SK-N-SH (cell line): ENCODE measurements around the gene RAD52. TPM values are rescaled to one million over a fixed set of nuclear protein-coding genes. Genes with fewer than 3 reads are reported as not detected.

Experiments
- CTCF ChIA-PET: fragments of 300-600, 350-600 bp; formaldehyde crosslinking; extraction: SDS; loops from one replicate; lab custom pipeline; 2021; lab: Yijun Ruan, JAX
- POLR2A ChIA-PET: fragments of 350-600 bp; sonication (Branson Sonifier 250); formaldehyde crosslinking; extraction: SDS; loops from one replicate; lab custom pipeline; 2020; ENCODE audit warnings: antibody characterized with exemption, inconsistent platforms; lab: Yijun Ruan, JAX
- DNase-seq: peaks from one replicate; pipeline ENCODE4 v3.0.0; 2012
- H2AFZ ChIP-seq: fragments of 200-600 bp; sonication (generic); 2 replicates; pipeline ENCODE4 v1.8.1; 2016; ENCODE audit warnings: antibody characterized with exemption, mild to moderate bottlenecking, low read depth
- H3F3A ChIP-seq: fragments of 200-600 bp; sonication (generic); replicated peaks from 2 replicates; pipeline ENCODE3; 2016; ENCODE audit warnings: antibody characterized with exemption, mild to moderate bottlenecking; ENCODE audit not compliant: insufficient read depth
- H3K27ac ChIP-seq, 2 experiments: fragments of 200-500 bp in 1 of 2; fragments of 200-600 bp in 1 of 2; sonication (Bioruptor generic) in 1 of 2; sonication (generic), shearing (Covaris generic) in 1 of 2; 2 replicates each; pipeline versions ENCODE4 v1.5.1 to v1.6.1; 2014 to 2016; ENCODE audit warnings: low read depth in 2 of 2, inconsistent platforms in 1 of 2, low read length in 1 of 2, mild to moderate bottlenecking in 1 of 2, mixed read lengths in 1 of 2
- H3K27me3 ChIP-seq: fragments of 200-600 bp; sonication (generic), shearing (Covaris generic); 2 replicates; pipeline ENCODE4 v1.6.1; 2016; ENCODE audit warnings: mixed run types; ENCODE audit not compliant: insufficient read depth
- H3K36me3 ChIP-seq, 2 experiments: fragments of 200-500 bp in 1 of 2; fragments of 200-600 bp in 1 of 2; sonication (Bioruptor generic) in 1 of 2; sonication (generic) in 1 of 2; replicated peaks in 1 of 2; 2 replicates each; pipeline versions ENCODE3 to v1.5.1; 2014 to 2016; ENCODE audit warnings: low read length in 1 of 2, mild to moderate bottlenecking in 1 of 2; ENCODE audit not compliant: insufficient read depth in 2 of 2, control insufficient read depth in 1 of 2
- H3K4me1 ChIP-seq, 2 experiments: fragments of 200-500 bp in 1 of 2; fragments of 200-600 bp in 1 of 2; sonication (Bioruptor generic) in 1 of 2; sonication (generic), shearing (Covaris generic) in 1 of 2; 2 replicates each; pipeline versions ENCODE4 v1.5.1 to v1.6.1; 2014 to 2016; ENCODE audit warnings: low read depth in 1 of 2, low read length in 1 of 2, mixed run types in 1 of 2; ENCODE audit not compliant: insufficient read depth in 2 of 2, control insufficient read depth in 1 of 2
- H3K4me2 ChIP-seq: fragments of 200-600 bp; sonication (generic), shearing (Covaris generic); 2 replicates; pipeline ENCODE4 v1.6.1; 2017; ENCODE audit warnings: mixed run types
- H3K4me3 ChIP-seq, 2 experiments: fragments of 200-500 bp in 1 of 2; fragments of 200-600 bp in 1 of 2; sonication (Bioruptor generic) in 1 of 2; sonication (generic), shearing (Covaris generic) in 1 of 2; 2 replicates each; pipeline versions ENCODE4 v1.5.1 to v1.8.1; 2014 to 2016; ENCODE audit warnings: low read depth in 2 of 2, inconsistent platforms in 1 of 2, low read length in 1 of 2, mild to moderate bottlenecking in 1 of 2, mixed read lengths in 1 of 2, moderate library complexity in 1 of 2
- H3K79me2 ChIP-seq: fragments of 200-600 bp; sonication (generic); 2 replicates; pipeline ENCODE4 v1.8.1; 2017; ENCODE audit warnings: mild to moderate bottlenecking; ENCODE audit not compliant: insufficient read depth
- H3K9ac ChIP-seq: fragments of 200-600 bp; sonication (generic); 2 replicates; pipeline ENCODE4 v1.6.1; 2017; ENCODE audit warnings: mixed run types
- H3K9me2 ChIP-seq: fragments of 200-600 bp; sonication (generic); 2 replicates; pipeline ENCODE4 v1.6.1; 2017; ENCODE audit warnings: mixed run types
- H3K9me3 ChIP-seq: fragments of 200-600 bp; sonication (generic); 2 replicates; pipeline ENCODE4 v1.6.1; 2017; ENCODE audit warnings: mixed run types, mild to moderate bottlenecking, moderate library complexity
- H4K20me1 ChIP-seq: fragments of 200-600 bp; sonication (generic); 2 replicates; pipeline ENCODE4 v1.6.1; 2017; ENCODE audit warnings: mild to moderate bottlenecking, mixed run types; ENCODE audit not compliant: insufficient read depth
- CHD2 ChIP-seq: fragments of 150-350 bp; IDR thresholded peaks from 2 replicates; pipeline ENCODE4 v1.6.1; 2018; ENCODE audit warnings: low read length; ENCODE audit not compliant: partially characterized antibody
- ELF1 ChIP-seq: IDR thresholded peaks from 2 replicates; pipeline ENCODE4 v1.4.0; 2012
- FOSL2 ChIP-seq: IDR thresholded peaks from 2 replicates; pipeline ENCODE4 v1.4.0; 2012; ENCODE audit warnings: low read depth, mild to moderate bottlenecking, moderate library complexity, borderline replicate concordance
- FOXM1 ChIP-seq: IDR thresholded peaks from 2 replicates; pipeline ENCODE4 v1.4.0; 2012; ENCODE audit warnings: low read depth, mild to moderate bottlenecking
- GABPA ChIP-seq: IDR thresholded peaks from 2 replicates; pipeline ENCODE4 v1.4.0; 2012; ENCODE audit warnings: low read depth, mild to moderate bottlenecking
- IRF3 ChIP-seq: fragments of 150-350 bp; IDR thresholded peaks from 2 replicates; pipeline ENCODE4 v1.6.1; 2016; ENCODE audit warnings: mild to moderate bottlenecking, low read depth, low read length
- MXI1 ChIP-seq: IDR thresholded peaks from 2 replicates; pipeline ENCODE4 v1.6.1; 2012; ENCODE audit warnings: mild to moderate bottlenecking, low read depth, low read length, improper control_type of control experiment
- NRF1 ChIP-seq: IDR thresholded peaks from 2 replicates; pipeline ENCODE4 v1.6.1; 2012; ENCODE audit warnings: low read depth, mild to moderate bottlenecking, low read length
- RAD21 ChIP-seq: IDR thresholded peaks from 2 replicates; pipeline ENCODE4 v1.6.1; 2012; ENCODE audit warnings: mild to moderate bottlenecking, low read length
- RCOR1 ChIP-seq: fragments of 150-350 bp; IDR thresholded peaks from 2 replicates; pipeline ENCODE4 v1.6.1; 2017; ENCODE audit warnings: antibody characterized with exemption, low read length
- RFX5 ChIP-seq: IDR thresholded peaks from 2 replicates; pipeline ENCODE4 v1.6.1; 2012; ENCODE audit warnings: mild to moderate bottlenecking, improper control_type of control experiment, low read length
- RXRA ChIP-seq: IDR thresholded peaks from 2 replicates; pipeline ENCODE4 v1.4.0; 2012; ENCODE audit warnings: low read depth, mild to moderate bottlenecking, borderline replicate concordance
- SMC3 ChIP-seq: IDR thresholded peaks from 2 replicates; pipeline ENCODE4 v1.6.1; 2012; ENCODE audit warnings: low read depth, low read length, improper control_type of control experiment
- TAF1 ChIP-seq: IDR thresholded peaks from 2 replicates; pipeline ENCODE4 v1.6.1; 2012; ENCODE audit warnings: low read depth, mild to moderate bottlenecking, low read length, moderate library complexity, borderline replicate concordance
- TCF12 ChIP-seq: IDR thresholded peaks from 2 replicates; pipeline ENCODE4 v1.4.0; 2012
- USF2 ChIP-seq: fragments of 150-350 bp; IDR thresholded peaks from 2 replicates; pipeline ENCODE4 v1.6.1; 2017; ENCODE audit warnings: antibody characterized with exemption, low read length, low read depth, borderline replicate concordance
- YY1 ChIP-seq: IDR thresholded peaks from 2 replicates; pipeline ENCODE4 v1.4.0; 2012; ENCODE audit warnings: low read depth, mild to moderate bottlenecking
- WGBS: methylation state at CpG from one replicate; pipeline ENCODE4 v1.1.6; 2017; ENCODE audit warnings: low lambda C conversion rate; 5-methylcytosine and 5-hydroxymethylcytosine counted together
- polyA plus RNA-seq, 3 experiments: library from polyadenylated mRNA; depleted of rRNA; stranded (reverse); fragments of >200 nt; gene quantifications; 2 replicates each; pipeline ENCODE4 v1.2.3, GENCODE V29; 2012

RAD52 gene
- polyA plus RNA-seq, 1 of the 3 experiments (the other 2 are of a cell fraction) = 11.2 TPM

GRCh38 chr12:926641-927040 is 22.9 kb downstream of the RAD52 start:
- WGBS = 86% methylated on average over 12 of the region's 12 CpGs
- H3K4me3 ChIP-seq = no peak overlapping the region
- H3K79me2 ChIP-seq = no peaks in the 10 kb centered on the region

GRCh38 chr12:922285-922684 is 27.2 kb downstream of the RAD52 start:
- CTCF ChIA-PET = no interaction called here
- WGBS = 97% methylated on average over 2 of the region's 2 CpGs
- Histone ChIP-seq H3K36me3 (peaks cover 30 to 43% of the 10 kb centered on the region in 2 experiments), H3K27ac (no peak overlapping the region), H3K79me2 (no peaks in the 10 kb centered on the region), H3K4me1 (no peaks in the 10 kb centered on the region), H3K9ac (no peak overlapping the region), H3F3A (peaks cover 4% of the 10 kb centered on the region), H3K9me3 (no peaks in the 10 kb centered on the region), H4K20me1 (no peaks in the 10 kb centered on the region), H3K9me2 (no peaks in the 10 kb centered on the region)
- TF ChIP-seq RFX5 (no peak), RCOR1 (no peak), YY1 (no peak), NRF1 (no peak), MXI1 (no peak), TAF1 (no peak), RAD21 (no peak), TCF12 (no peak), IRF3 (no peak), SMC3 (no peak), FOXM1 (no peak), RXRA (no peak), USF2 (no peak), GABPA (no peak), CHD2 (no peak), FOSL2 (no peak), ELF1 (no peak)
- TF ChIP-seq, all 33 proteins: peak for 0
- Histone ChIP-seq H3K27me3 (no peaks in the 10 kb centered on the region), H3K4me3 (no peak overlapping the region), H2AFZ (no peak overlapping the region), H3K4me2 (no peak overlapping the region)
- POLR2A ChIA-PET = no interaction called here
- no peak for DNase-seq

More at GRCh38 chr12:926641-927040, 22.9 kb downstream of the RAD52 start:
- Histone ChIP-seq H3K4me2 (no peak overlapping the region), H3K27ac (no peak overlapping the region), H3K9me2 (no peaks in the 10 kb centered on the region), H3K27me3 (no peaks in the 10 kb centered on the region), H4K20me1 (no peaks in the 10 kb centered on the region), H3K9ac (no peak overlapping the region), H3K9me3 (no peaks in the 10 kb centered on the region), H3K4me1 (no peaks in the 10 kb centered on the region), H2AFZ (no peak overlapping the region), H3F3A (peaks cover 3% of the 10 kb centered on the region)
- CTCF ChIA-PET = interaction anchor here (0.6 kb wide), 1 partner anchor 11 kb away, joined by 3 read pairs; no protein-coding TSS in a partner anchor
- no peak for DNase-seq
- TF ChIP-seq USF2 = no peak
- TF ChIP-seq FOXM1 = no peak
- TF ChIP-seq RAD21 = no peak
- no peak for TF ChIP-seq RFX5
- no peak for TF ChIP-seq ELF1
- TF ChIP-seq, all 33 proteins: peak for 0
- POLR2A ChIA-PET = no interaction called here
- peaks cover 28 to 50% of the 10 kb centered on the region in 2 experiments for H3K36me3 ChIP-seq
